K562 (cell line): ENCODE results near the gene LBH.

Experiments
- ELF4 ChIP-seq: fragments of 450-650 bp; formaldehyde crosslinking; IDR thresholded peaks from 2 replicates; pipeline ENCODE4 v1.4.0; 2022; ENCODE audit warnings: missing genetic modification characterization
- FOXA1 ChIP-seq: fragments of 450-650 bp; IDR thresholded peaks from 2 replicates; pipeline ENCODE4 v1.6.1; 2016; ENCODE audit warnings: mild to moderate bottlenecking, borderline replicate concordance
- FOXJ3 ChIP-seq: sonication (generic); formaldehyde crosslinking; IDR thresholded peaks from 2 replicates; pipeline ENCODE4 v1.4.0; 2020; ENCODE audit warnings: mild to moderate bottlenecking, missing genetic modification reagents
- NR2C2 ChIP-seq, 2 experiments: fragments of 200-800 bp in 1 of 2; sonication (Bioruptor generic) in 1 of 2; sonication (generic) in 1 of 2; formaldehyde crosslinking in 1 of 2; IDR thresholded peaks; 2 replicates each; pipeline versions ENCODE4 v1.6.1 to v1.8.0; 2016 to 2022; ENCODE audit warnings: mild to moderate bottlenecking in 1 of 2, missing compliant biosample characterization in 1 of 2, missing genetic modification characterization in 1 of 2, missing genetic modification reagents in 1 of 2
- POLR2B ChIP-seq: fragments of 450-650 bp; IDR thresholded peaks from 2 replicates; pipeline ENCODE4 v1.6.1; 2018; ENCODE audit warnings: low read depth; ENCODE audit not compliant: partially characterized antibody
- POLR2H ChIP-seq: IDR thresholded peaks from 2 replicates; pipeline ENCODE4 v1.6.1; 2016; ENCODE audit warnings: missing genetic modification characterization, low read depth, mild to moderate bottlenecking, control low read depth, missing compliant biosample characterization, moderate library complexity
- SRF ChIP-seq, 2 experiments: fragments of 250-450, 450-650 bp in 1 of 2; sonication (Bioruptor Pico) in 1 of 2; sonication (generic) in 1 of 2; formaldehyde crosslinking; IDR thresholded peaks; 2 replicates each; pipeline versions ENCODE4 v1.5.0 to v1.5.1; 2020 to 2022; ENCODE audit warnings: mild to moderate bottlenecking in 1 of 2, missing genetic modification reagents in 1 of 2
- ZNF384 ChIP-seq: IDR thresholded peaks from 2 replicates; pipeline ENCODE4 v1.6.1; 2012; ENCODE audit warnings: low read depth, low read length, improper control_type of control experiment
- TF ChIP-seq, protein P1 (sequence below), 3 experiments: IDR thresholded peaks in 2 of 3; conservative IDR thresholded peaks in 1 of 3; 2 replicates each; pipeline ENCODE4 v1.5.1; 2011 to 2012; ENCODE audit warnings: low read length in 3 of 3, mild to moderate bottlenecking in 3 of 3, control low read depth in 2 of 3, improper control_type of control experiment in 1 of 3, inconsistent platforms in 1 of 3, low read depth in 1 of 3, mixed read lengths in 1 of 3, moderate library complexity in 1 of 3; ENCODE audit not compliant: insufficient read depth in 2 of 3
- TF ChIP-seq, protein P2 (sequence below): sonication (generic); formaldehyde crosslinking; IDR thresholded peaks from 2 replicates; pipeline ENCODE4 v1.5.0; 2020; ENCODE audit warnings: missing genetic modification reagents
- TF ChIP-seq, protein P3 (sequence below): sonication (generic); formaldehyde crosslinking; IDR thresholded peaks from 2 replicates; pipeline ENCODE4 v1.4.0; 2020; ENCODE audit warnings: mild to moderate bottlenecking, missing genetic modification reagents
- TF ChIP-seq, protein P4 (sequence below), 2 experiments: fragments of 200-800 bp in 1 of 2; sonication (Bioruptor generic) in 1 of 2; sonication (generic) in 1 of 2; formaldehyde crosslinking in 1 of 2; IDR thresholded peaks in 1 of 2; conservative IDR thresholded peaks in 1 of 2; 2 replicates each; pipeline versions ENCODE4 v1.5.0 to v1.6.1; 2016 to 2020; ENCODE audit warnings: missing compliant biosample characterization in 1 of 2, missing genetic modification characterization in 1 of 2, missing genetic modification reagents in 1 of 2
- TF ChIP-seq, protein P5 (sequence below): fragments of 250-450 bp; sonication (Bioruptor Pico); IDR thresholded peaks from 2 replicates; pipeline ENCODE4 v1.5.0; 2021
- TF ChIP-seq, protein P6 (sequence below), 2 experiments: fragments of 450-650 bp; IDR thresholded peaks; 2 replicates each; pipeline ENCODE4 v1.6.1; 2016; ENCODE audit warnings: mild to moderate bottlenecking in 2 of 2, borderline replicate concordance in 1 of 2, low read depth in 1 of 2, moderate library complexity in 1 of 2

DNA sequence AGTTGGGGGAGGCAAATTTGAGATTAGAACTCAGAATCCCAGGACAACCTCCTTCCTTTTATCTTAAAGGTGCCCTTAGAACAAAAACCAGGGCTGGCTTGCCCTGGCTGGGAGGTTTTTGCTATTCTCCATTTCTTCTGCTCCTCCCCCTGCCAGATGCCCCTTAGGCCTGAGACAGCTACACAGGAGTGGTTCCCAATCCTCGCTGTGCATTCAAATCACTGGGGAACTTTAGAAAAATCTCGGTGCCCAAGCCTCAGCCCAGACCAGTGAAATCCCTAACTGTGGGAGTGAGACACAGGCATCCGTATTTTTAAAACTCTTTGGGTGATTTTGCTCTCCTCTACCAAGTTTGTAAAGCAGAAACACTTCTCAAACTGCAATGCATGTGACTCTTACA, 38.8 kb downstream of the LBH start:
- TF ChIP-seq FOXA1, result no peak
- TF ChIP-seq, protein P1, sequence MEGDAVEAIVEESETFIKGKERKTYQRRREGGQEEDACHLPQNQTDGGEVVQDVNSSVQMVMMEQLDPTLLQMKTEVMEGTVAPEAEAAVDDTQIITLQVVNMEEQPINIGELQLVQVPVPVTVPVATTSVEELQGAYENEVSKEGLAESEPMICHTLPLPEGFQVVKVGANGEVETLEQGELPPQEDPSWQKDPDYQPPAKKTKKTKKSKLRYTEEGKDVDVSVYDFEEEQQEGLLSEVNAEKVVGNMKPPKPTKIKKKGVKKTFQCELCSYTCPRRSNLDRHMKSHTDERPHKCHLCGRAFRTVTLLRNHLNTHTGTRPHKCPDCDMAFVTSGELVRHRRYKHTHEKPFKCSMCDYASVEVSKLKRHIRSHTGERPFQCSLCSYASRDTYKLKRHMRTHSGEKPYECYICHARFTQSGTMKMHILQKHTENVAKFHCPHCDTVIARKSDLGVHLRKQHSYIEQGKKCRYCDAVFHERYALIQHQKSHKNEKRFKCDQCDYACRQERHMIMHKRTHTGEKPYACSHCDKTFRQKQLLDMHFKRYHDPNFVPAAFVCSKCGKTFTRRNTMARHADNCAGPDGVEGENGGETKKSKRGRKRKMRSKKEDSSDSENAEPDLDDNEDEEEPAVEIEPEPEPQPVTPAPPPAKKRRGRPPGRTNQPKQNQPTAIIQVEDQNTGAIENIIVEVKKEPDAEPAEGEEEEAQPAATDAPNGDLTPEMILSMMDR (IDR thresholded peaks at IDR 0.05 in 2 of 3, conservative IDR thresholded peaks at IDR 0.05 in 1 of 3; ENCODE audit: insufficient read depth in 2 of 3, low read depth in 1 of 3, low read length in 3 of 3), result no peak
- no peak for TF ChIP-seq ELF4
- TF ChIP-seq ZNF384, result no peak
- TF ChIP-seq POLR2H, result no peak
- TF ChIP-seq, protein P2, sequence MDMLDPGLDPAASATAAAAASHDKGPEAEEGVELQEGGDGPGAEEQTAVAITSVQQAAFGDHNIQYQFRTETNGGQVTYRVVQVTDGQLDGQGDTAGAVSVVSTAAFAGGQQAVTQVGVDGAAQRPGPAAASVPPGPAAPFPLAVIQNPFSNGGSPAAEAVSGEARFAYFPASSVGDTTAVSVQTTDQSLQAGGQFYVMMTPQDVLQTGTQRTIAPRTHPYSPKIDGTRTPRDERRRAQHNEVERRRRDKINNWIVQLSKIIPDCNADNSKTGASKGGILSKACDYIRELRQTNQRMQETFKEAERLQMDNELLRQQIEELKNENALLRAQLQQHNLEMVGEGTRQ, result no peak
- no peak for TF ChIP-seq NR2C2 (CRISPR knock-in tag; IDR thresholded peaks at IDR 0.05)
- no peak for TF ChIP-seq NR2C2 (tag; IDR thresholded peaks at IDR 0.05)
- no peak for TF ChIP-seq FOXJ3
- TF ChIP-seq, protein P3, sequence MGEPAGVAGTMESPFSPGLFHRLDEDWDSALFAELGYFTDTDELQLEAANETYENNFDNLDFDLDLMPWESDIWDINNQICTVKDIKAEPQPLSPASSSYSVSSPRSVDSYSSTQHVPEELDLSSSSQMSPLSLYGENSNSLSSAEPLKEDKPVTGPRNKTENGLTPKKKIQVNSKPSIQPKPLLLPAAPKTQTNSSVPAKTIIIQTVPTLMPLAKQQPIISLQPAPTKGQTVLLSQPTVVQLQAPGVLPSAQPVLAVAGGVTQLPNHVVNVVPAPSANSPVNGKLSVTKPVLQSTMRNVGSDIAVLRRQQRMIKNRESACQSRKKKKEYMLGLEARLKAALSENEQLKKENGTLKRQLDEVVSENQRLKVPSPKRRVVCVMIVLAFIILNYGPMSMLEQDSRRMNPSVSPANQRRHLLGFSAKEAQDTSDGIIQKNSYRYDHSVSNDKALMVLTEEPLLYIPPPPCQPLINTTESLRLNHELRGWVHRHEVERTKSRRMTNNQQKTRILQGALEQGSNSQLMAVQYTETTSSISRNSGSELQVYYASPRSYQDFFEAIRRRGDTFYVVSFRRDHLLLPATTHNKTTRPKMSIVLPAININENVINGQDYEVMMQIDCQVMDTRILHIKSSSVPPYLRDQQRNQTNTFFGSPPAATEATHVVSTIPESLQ, result no peak
- TF ChIP-seq, protein P4, sequence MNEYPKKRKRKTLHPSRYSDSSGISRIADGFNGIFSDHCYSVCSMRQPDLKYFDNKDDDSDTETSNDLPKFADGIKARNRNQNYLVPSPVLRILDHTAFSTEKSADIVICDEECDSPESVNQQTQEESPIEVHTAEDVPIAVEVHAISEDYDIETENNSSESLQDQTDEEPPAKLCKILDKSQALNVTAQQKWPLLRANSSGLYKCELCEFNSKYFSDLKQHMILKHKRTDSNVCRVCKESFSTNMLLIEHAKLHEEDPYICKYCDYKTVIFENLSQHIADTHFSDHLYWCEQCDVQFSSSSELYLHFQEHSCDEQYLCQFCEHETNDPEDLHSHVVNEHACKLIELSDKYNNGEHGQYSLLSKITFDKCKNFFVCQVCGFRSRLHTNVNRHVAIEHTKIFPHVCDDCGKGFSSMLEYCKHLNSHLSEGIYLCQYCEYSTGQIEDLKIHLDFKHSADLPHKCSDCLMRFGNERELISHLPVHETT (CRISPR knock-in tag; conservative IDR thresholded peaks at IDR 0.05 in 1 of 2, IDR thresholded peaks at IDR 0.05 in 1 of 2), result no peak
- TF ChIP-seq, protein P5, sequence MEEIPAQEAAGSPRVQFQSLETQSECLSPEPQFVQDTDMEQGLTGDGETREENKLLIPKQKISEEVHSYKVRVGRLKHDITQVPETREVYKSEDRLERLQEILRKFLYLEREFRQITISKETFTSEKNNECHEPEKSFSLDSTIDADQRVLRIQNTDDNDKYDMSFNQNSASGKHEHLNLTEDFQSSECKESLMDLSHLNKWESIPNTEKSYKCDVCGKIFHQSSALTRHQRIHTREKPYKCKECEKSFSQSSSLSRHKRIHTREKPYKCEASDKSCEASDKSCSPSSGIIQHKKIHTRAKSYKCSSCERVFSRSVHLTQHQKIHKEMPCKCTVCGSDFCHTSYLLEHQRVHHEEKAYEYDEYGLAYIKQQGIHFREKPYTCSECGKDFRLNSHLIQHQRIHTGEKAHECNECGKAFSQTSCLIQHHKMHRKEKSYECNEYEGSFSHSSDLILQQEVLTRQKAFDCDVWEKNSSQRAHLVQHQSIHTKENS, result no peak
- TF ChIP-seq, protein P6, sequence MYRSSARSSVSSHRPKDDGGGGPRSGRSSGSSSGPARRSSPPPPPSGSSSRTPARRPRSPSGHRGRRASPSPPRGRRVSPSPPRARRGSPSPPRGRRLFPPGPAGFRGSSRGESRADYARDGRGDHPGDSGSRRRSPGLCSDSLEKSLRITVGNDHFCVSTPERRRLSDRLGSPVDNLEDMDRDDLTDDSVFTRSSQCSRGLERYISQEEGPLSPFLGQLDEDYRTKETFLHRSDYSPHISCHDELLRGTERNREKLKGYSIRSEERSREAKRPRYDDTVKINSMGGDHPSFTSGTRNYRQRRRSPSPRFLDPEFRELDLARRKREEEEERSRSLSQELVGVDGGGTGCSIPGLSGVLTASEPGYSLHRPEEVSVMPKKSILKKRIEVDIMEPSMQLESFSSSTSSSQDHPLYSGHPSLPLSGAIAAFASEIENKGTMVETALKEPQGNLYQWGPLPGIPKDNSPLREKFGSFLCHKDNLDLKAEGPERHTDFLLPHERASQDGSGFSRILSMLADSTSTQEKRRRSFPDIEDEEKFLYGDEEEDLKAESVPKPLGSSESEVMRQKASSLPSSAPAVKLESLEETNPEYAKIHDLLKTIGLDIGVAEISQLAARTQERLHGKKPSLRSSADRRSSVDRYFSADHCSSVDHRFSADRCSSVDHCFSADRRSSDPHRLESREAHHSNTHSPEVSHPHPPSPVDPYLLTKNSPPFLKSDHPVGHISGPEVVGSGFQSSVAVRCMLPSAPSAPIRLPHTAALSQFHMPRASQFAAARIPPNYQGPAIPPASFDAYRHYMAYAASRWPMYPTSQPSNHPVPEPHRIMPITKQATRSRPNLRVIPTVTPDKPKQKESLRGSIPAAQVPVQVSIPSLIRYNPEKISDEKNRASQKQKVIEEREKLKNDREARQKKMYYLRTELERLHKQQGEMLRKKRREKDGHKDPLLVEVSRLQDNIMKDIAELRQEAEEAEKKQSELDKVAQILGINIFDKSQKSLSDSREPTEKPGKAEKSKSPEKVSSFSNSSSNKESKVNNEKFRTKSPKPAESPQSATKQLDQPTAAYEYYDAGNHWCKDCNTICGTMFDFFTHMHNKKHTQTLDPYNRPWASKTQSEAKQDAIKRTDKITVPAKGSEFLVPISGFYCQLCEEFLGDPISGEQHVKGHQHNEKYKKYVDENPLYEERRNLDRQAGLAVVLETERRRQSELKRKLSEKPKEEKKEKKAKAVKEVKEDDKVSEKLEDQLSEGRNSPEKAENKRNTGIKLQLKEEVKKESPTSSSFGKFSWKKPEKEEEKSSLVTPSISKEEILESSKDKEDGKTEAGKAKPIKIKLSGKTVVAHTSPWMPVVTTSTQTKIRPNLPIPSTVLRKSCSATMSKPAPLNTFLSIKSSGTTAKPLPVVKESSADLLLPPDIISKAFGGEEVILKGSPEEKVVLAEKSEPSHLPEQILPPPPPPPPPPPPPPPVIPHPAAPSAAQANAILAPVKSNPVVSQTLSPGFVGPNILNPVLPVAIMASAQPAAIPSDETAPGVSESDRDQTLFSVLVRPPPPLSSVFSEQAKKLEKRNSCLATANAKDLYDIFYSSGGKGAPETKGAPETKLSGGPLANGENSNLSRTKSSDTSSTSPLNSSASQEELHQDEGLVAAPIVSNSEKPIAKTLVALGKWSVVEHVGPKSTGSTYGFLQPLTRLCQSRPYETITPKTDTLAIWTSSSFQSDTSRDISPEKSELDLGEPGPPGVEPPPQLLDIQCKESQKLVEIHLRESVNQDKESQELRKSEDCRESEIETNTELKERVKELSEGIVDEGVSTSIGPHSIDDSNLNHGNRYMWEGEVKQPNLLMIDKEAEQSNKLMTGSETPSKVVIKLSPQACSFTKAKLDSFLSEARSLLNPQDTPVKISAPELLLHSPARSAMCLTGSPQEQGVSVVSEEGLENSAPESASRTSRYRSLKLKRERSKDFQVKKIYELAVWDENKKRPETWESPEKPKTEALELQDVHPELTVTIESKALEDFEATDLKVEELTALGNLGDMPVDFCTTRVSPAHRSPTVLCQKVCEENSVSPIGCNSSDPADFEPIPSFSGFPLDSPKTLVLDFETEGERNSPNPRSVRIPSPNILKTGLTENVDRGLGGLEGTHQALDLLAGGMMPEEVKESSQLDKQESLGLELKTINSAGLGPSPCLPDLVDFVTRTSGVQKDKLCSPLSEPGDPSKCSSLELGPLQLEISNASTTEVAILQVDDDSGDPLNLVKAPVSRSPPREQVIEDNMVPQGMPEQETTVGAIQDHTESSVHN (IDR thresholded peaks at IDR 0.05; ENCODE audit: borderline replicate concordance in 1 of 2, low read depth in 1 of 2), result no peak
- no peak for TF ChIP-seq POLR2B
- TF ChIP-seq SRF (CRISPR knock-in tag; IDR thresholded peaks at IDR 0.05), result no peak
